ENCODE results near the gene ALOXE3. TPM values are rescaled to one million over a fixed set of nuclear protein-coding genes. Genes with fewer than 3 reads are reported as not detected.

ALOXE3 gene
- total RNA-seq, 6 donors from 2014 or later: not detected

GRCh38 chr17:8158267-8159031, 40.1 kb upstream of the ALOXE3 start:
- H3K27me3 ChIP-seq: no peaks in the 10 kb centered on the region
- H3K27ac ChIP-seq: peak overlapping the region; percentile 80 to 100 (median 96)
- peak; percentile 67 to 94 for DNase-seq
- TF ChIP-seq EP300 (IDR thresholded peaks at IDR 0.05) (no peak), POLR2AphosphoS5 (IDR thresholded peaks at IDR 0.05) (peak; percentile 27 to 54), POLR2A (IDR thresholded peaks at IDR 0.05) (peak in 1 of 4 donors; percentile 23), CTCF (IDR thresholded peaks at IDR 0.05) (peak; percentile 91 to 95 (median 94))
- H3K36me3 ChIP-seq: peaks cover 4 to 31% (median 8%) of the 10 kb centered on the region in 4 donors
- peaks cover 33 to 57% (median 41%) of the 10 kb centered on the region in 4 donors for H3K4me1 ChIP-seq
- no peaks in the 10 kb centered on the region for H3K9me3 ChIP-seq
- 46 to 48% methylated on average over 20 of the region's 20 CpGs for WGBS, 2 donors
- peak; percentile 23 to 28 for ATAC-seq (ENCODE audit: low FRiP score in 2 of 2)
- H3K4me3 ChIP-seq: no peak overlapping the region

- H3K27me3 ChIP-seq: no peaks in the 10 kb centered on the region
- peak overlapping the region; percentile 98 to 100 (median 99) for H3K27ac ChIP-seq
- peak; percentile 99 to 100 for TF ChIP-seq POLR2AphosphoS5 (IDR thresholded peaks at IDR 0.05)
- peak in 3 of 4 donors; percentile 68 to 91 (median 71) for TF ChIP-seq EP300 (IDR thresholded peaks at IDR 0.05)
- peak; percentile 93 to 100 (median 100) for TF ChIP-seq POLR2A (IDR thresholded peaks at IDR 0.05)
- peak in 3 of 6 experiments; percentile 3 to 28 (median 6) for TF ChIP-seq CTCF (IDR thresholded peaks at IDR 0.05)
- ATAC-seq (ENCODE audit: low FRiP score in 2 of 2) (peak; percentile 73 to 89), DNase-seq (peak; percentile 99 to 100)
- no peaks in the 10 kb centered on the region for H3K9me3 ChIP-seq
- H3K4me3 ChIP-seq: peak overlapping the region; percentile 63 to 88 (median 80)
- peaks cover 9 to 34% (median 13%) of the 10 kb centered on the region in 4 donors for H3K36me3 ChIP-seq
- 0 to 1% methylated on average over 21 to 40 of the region's 59 CpGs for WGBS, 2 donors
- H3K4me1 ChIP-seq: peaks cover 34 to 56% (median 42%) of the 10 kb centered on the region in 4 donors
These were observed 38.1 kb upstream of the ALOXE3 start for GRCh38 chr17:8156246-8156992.

GRCh38 chr17:8155996-8156245, 37.6 kb upstream of the ALOXE3 start:
- DNase-seq (no peak), ATAC-seq (ENCODE audit: low FRiP score in 2 of 2) (no peak)
- Histone ChIP-seq H3K4me3 (peak overlapping the region; percentile 63 to 88 (median 80)), H3K27me3 (no peaks in the 10 kb centered on the region), H3K9me3 (no peaks in the 10 kb centered on the region), H3K36me3 (peaks cover 9 to 30% (median 10%) of the 10 kb centered on the region in 4 donors), H3K4me1 (peaks cover 29 to 56% (median 38%) of the 10 kb centered on the region in 4 donors), H3K27ac (peak overlapping the region; percentile 98 to 100 (median 99))
- 0 to 1% methylated on average over 2 to 11 of the region's 11 CpGs for WGBS, 2 donors
- TF ChIP-seq POLR2A (IDR thresholded peaks at IDR 0.05): no peak
- no peak for TF ChIP-seq POLR2AphosphoS5 (IDR thresholded peaks at IDR 0.05)
- no peak for TF ChIP-seq EP300 (IDR thresholded peaks at IDR 0.05)
- no peak for TF ChIP-seq CTCF (IDR thresholded peaks at IDR 0.05)

GRCh38 chr17:8155231-8155995, 37.1 kb upstream of the ALOXE3 start:
- Histone ChIP-seq H3K4me1 (peaks cover 29 to 56% (median 38%) of the 10 kb centered on the region in 4 donors), H3K27me3 (no peaks in the 10 kb centered on the region), H3K4me3 (peak overlapping the region; percentile 63 to 88 (median 80)), H3K27ac (peak overlapping the region; percentile 98 to 100 (median 99)), H3K9me3 (no peaks in the 10 kb centered on the region), H3K36me3 (peaks cover 7 to 32% (median 14%) of the 10 kb centered on the region in 4 donors)
- 22 to 27% methylated on average over 14 of the region's 14 CpGs for WGBS, 2 donors
- DNase-seq (no peak), ATAC-seq (ENCODE audit: low FRiP score in 2 of 2) (no peak)
- TF ChIP-seq CTCF (IDR thresholded peaks at IDR 0.05) (peak in 1 of 6 experiments; percentile 6), POLR2A (IDR thresholded peaks at IDR 0.05) (peak in 2 of 4 donors; percentile 33 to 62), EP300 (IDR thresholded peaks at IDR 0.05) (no peak), POLR2AphosphoS5 (IDR thresholded peaks at IDR 0.05) (peak in 1 of 2 donors; percentile 13)

Measured in upper lobe of left lung (tissue), 6 donors.